ENCODE data around the gene GRHL1.

Gene GRHL1

DNA sequence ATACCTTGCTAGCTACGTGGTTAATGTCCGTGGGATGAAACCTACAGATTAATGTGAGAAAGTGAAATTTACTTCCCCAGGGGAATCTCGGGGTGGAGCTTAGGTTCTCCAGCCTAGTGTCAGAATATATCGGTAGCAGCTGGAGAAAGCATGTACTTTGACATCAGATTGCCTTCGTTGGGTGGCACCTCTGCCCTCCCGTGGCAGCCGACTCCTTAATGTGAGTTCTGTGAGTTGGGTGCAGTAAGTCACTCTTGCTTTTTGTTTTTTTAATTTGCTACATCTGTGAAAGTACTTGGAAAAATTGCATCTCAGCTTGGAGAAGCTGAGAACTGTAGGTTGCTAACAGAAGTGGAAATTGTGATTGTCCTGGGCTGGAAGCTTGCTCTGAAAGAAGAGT is 95.4 kb downstream of the GRHL1 start:
- Mint-ChIP-seq H3K4me1 (ENCODE audit: low read depth) (peaks cover 21% of the 10 kb centered on the region), H3K36me3 (ENCODE audit: low read depth) (peaks cover 21% of the 10 kb centered on the region), H3K27me3 (peaks cover 7% of the 10 kb centered on the region), H3K27ac (no peak overlapping the region), H3K4me3 (no peak overlapping the region), H3K9me3 (no peaks in the 10 kb centered on the region)
- DNase-seq, result no peak

DNA sequence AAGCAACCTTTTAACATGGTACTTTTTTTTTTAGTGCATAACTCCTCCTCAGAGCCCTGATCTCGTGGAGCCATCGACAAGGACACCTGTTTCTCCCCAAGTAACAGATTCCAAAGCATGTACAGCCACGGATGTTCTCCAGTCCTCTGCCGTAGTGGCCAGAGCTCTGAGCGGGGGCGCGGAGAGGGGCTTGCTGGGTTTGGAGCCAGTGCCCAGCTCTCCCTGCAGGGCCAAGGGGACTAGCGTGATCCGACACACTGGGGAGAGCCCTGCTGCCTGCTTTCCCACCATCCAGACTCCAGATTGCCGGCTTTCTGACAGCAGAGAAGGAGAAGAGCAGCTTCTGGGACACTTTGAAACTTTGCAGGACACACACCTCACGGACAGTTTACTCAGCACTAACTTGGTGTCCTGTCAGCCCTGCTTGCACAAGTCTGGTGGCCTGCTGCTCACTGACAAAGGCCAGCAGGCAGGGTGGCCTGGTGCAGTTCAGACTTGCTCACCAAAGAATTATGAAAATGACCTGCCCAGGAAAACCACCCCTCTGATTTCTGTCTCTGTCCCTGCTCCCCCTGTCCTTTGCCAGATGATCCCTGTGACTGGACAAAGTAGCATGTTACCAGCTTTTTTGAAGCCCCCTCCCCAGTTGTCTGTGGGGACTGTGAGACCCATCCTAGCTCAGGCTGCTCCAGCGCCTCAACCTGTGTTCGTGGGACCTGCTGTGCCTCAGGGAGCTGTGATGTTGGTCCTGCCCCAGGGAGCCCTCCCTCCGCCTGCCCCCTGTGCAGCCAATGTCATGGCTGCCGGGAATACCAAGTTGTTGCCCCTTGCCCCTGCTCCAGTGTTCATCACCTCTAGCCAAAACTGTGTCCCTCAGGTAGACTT is 96.4 kb downstream of the GRHL1 start:
- no peak for DNase-seq
- Mint-ChIP-seq H3K36me3 (ENCODE audit: low read depth) (peaks cover 30% of the 10 kb centered on the region), H3K27me3 (peaks cover under 1% of the 10 kb centered on the region), H3K9me3 (no peaks in the 10 kb centered on the region), H3K4me3 (no peak overlapping the region), H3K4me1 (ENCODE audit: low read depth) (peaks cover 15% of the 10 kb centered on the region), H3K27ac (no peak overlapping the region)

DNA sequence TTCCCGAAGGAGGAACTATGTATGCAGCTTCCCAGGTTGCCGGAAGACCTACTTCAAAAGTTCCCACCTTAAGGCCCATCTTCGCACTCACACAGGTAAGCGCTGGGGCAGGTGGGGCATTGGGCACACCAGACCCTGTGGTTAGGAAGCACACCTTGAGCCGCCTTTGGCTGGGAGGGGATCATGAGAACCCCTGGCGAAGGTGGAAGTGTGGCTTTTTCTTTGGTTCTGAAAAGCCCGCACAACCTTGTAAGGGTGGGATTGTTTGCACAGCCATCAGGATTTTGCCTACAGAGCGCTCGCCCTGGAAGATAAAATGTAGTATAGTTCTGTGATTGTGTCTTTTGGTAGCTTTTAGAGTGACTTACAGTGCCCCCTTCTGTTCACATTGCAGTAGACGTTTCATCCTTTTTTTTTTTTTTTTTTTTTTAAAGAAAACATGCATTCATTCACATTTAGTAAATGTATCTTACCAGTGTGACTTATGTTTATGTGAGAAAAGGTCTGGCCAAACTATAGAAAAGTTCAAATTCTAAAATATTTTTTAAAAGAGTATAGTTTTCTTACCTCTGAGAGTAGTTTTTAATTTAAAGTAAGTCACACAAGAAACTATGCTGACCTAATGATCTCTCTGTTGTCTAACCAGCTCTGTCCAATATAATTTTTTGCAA is 97.1 kb downstream of the GRHL1 start:
- Mint-ChIP-seq H3K4me1 (ENCODE audit: low read depth) (peaks cover 14% of the 10 kb centered on the region), H3K36me3 (ENCODE audit: low read depth) (peaks cover 35% of the 10 kb centered on the region), H3K9me3 (no peaks in the 10 kb centered on the region), H3K4me3 (no peak overlapping the region), H3K27ac (no peak overlapping the region), H3K27me3 (no peaks in the 10 kb centered on the region)
- DNase-seq, result peak; percentile 44

Measured in activated T-cell treated with anti-CD3 and anti-CD28 coated beads, Interleukin-2, amount 50 U/mL, for 24 hours (primary cell).